GM19468 (cell line): ENCODE results near the gene CDC25B.

Source experiments
- ATAC-seq: cut with Tn5 transposase; IDR thresholded peaks from one replicate; pipeline ENCODE4 v1.9.1; 2021; ENCODE audit warnings: mild to moderate bottlenecking, moderate library complexity, moderate number of reproducible peaks; ENCODE audit not compliant: unreplicated experiment; ENCODE audit errors: extremely low read depth

CDC25B gene

DNA sequence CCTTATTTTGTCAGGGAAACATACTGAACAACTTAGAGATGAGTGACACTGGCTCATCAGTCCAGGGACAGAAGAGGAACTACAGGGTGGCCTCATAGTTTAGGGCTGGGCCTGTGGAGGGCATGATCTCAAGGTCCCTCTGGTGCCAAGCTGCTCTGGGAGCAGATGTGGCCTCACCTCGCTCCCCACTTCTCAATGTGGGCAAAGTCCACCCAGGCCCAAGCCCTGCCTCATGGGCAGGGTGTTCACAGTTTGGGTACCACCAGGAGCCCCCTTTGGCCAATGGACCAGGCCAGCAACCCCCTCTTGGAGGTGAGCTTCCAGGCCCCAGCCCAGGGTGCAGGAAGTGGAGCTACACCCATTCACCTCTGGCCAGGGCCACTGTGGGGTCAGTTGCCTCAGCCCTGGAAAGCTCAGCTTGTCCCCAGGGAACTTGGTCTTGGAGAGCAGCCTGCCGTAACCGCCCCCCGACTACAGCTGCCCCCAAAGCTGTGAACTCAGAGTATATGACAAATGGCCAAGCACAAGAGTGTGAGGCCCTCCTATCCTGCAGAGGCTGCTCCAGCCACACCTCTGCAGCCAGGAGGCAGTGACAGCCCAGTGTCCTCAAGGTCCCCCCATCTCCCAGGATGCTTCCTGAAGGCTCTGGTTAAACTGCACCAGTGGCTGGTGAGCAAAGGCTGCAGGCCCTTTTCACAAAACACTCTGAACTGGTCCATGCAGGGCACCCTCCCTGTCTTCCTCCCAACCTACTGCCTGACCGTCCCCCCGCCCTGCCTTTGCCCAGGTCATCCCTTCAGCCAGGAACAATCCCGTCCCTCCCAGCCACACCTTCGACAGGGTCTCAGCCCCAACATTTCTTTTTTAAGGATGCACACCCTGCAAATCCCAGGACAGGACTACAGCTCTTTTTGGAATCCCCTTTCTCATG is 32.2 kb upstream of the CDC25B start:
- ATAC-seq = no peak

DNA sequence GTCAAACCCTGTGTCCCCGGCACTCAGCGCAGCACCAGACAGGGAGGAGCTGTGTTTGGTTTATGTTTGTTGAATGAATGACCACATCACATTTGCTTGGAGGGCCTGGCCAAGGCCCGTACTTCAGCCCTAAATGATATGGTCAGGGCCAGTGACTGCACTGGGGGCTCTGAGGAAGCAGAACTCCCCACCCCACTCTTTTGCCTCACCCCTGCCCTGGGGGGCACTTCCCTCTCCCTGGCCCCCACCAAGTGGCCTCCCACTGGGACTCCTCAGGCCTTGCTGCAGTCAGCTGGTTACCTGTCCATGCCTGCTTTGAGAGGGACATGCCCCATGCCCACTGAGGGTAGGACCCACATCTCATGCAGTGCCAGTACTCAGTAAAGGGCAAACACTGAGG is 31.5 kb upstream of the CDC25B start:
- ATAC-seq = no peak

DNA sequence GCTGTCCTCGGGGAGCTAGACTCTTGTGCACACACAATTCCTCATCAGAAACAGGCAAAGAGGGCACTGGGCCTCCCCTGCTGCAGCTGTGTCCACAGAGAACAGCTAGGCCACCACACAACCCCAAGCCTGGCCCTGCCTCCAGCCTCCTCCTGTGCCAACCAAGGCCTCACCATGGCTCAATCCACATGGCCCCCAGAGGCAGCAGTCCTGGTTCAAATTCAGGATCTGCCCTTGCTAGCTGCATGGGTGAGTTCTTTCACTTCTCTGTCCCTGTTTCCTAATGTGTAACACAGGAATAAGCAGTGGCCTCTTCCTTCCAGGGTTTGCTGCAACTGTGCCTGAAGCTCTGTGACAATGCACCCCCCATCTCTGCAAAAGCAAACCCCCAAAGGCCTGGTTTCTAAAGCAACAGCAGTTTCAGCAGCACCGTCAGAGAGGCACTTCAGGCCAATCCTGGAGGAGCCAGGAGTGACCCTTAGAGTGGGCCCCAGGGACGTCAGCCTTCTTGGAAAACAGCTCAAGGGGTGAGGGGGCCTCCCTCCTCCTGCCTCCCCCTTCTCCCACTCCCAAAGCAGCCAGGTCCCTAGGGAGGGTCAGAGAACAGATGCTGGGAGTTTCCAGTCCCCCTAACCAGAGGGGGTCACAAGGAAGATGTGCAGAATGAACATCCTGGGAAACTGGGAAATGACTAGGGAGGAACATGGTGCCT is 30.8 kb upstream of the CDC25B start:
- ATAC-seq = no peak

DNA sequence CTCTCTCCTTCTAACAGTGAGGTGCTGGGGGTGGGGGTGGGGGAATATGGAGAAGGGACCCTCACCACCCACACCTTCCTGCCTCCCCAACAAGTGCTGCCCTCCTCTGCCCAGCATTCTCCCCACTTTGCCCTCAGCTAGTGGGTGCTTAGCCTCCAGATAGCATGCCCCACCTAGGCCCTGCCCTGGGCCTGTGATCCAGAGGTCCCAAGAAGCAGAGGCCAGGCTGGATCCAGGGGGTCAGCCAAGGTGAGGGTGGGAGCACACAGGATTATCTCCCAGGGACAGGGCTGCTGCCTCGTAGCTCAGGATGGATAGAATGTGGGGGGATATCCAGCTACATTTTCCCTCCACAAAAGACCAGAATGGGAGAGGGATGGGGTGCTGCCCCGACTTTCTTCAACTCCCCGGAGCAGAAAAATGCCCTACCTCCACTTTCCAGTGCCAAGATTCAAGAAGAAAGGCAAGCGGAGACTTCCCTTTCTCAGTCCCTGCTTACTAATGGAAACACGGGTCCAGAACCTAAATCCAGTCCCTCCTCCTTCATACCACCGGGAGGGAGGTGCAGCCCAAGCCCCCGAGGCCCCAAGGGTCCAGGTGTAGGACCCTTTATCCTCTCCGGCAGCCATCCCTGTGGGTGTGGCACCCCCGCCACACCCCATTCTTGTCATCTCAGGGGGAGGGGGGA is 29.5 kb upstream of the CDC25B start:
- ATAC-seq = no peak

DNA sequence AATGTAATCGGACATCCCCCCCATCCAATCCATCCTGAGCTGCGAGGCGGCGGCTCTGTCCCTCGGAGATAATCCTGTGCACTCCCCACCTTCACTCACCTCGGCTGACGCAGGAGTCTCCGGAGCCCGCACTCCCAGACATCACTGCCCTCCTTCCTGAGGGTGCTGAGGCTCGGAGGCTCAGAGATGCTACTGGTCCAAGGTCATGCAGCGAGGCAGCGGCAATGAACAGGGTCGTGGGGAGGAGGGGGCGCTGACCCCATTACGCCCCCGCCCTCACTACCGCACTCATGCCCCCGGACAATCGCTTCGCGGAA is 29.0 kb upstream of the CDC25B start:
- ATAC-seq = no peak

DNA sequence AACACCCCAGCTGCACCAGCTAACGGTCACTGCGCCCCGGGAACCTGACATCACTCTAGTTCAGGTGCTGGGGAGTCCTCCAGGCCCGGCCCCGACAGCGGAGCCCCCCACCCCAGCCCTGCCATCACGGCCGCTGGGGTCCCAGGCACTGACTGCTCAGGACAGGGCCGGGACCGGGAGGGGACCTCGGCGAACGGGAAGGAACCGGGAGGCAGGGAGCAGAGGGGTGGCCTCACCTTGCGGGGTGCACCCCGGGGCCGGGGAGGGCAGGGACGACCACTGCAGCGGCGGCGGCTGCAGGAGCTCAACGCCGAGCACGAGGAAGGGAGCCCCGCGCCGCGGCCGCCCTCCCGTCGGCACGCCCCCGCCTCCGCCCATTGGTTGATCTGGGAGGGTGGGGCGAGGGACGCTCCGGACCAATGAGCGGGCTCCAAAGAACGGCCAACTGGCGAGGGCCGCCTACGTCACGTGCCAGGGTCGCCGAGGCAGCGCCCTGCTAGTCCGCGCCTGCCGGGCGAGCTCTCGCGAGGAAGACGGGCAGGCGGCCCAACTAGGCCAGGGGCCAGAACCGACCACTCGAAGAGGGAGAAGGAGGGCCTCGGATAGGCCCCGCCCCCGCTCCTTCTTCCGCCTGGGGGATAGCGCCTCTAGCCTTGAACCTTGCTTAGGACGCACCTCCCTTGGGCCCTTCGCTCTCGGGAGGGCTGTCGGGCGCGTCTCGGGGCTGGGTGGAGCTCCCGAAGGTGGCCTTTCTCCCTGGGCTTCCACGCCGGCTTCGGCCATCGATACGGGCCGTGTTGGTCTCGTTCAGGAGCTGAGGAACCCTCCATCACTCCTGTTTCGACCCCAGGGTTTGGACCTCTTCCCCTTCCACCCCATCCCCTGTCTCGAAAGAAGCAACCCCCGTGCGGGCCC is 28.4 kb upstream of the CDC25B start, which contains the start of gene ADISSP:
ADISSP (minus strand) TSS at position 327 of the 915 bp plus-strand sequence. CDS start 7,653 bp downstream, outside the sequence.
- peak; percentile 91 for ATAC-seq

DNA sequence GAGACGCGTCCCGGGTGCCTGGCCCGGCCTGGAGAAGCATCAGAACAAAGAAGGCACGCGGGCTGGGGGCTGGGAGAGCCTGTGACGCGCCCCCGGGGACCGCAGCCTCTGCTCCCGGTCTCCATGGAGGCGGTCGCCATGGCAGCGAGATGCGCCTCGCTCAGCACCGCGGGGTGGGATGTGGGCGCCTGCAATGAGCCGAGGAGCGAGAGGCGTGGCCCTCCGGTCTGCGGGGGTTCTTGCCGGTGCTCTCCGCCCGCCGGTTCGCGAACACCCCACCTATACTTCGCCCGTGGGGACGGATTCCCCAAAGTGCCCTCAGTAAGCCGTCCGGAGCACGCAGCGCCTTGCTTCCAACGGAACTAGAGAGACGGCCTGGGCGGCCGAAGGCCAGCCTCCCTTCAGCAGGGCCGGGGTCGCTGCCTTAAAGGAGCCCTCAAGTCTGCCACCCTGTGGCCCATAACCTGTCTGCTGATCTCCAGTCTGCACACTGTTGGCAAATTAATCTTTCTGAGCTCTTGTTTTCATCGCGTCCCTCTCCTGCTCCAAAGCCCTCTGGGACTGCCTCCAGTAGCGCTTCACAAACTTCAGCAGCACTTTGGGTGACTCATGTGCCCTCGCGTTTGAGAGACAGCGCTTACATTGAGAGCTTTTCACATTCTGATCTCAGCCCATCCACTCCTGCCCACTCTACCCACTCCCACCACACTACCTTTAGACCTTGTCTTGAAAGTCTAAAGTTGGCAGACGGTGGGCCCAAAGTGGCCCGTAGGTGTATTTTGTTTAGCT is 27.6 kb upstream of the CDC25B start:
- no peak for ATAC-seq

DNA sequence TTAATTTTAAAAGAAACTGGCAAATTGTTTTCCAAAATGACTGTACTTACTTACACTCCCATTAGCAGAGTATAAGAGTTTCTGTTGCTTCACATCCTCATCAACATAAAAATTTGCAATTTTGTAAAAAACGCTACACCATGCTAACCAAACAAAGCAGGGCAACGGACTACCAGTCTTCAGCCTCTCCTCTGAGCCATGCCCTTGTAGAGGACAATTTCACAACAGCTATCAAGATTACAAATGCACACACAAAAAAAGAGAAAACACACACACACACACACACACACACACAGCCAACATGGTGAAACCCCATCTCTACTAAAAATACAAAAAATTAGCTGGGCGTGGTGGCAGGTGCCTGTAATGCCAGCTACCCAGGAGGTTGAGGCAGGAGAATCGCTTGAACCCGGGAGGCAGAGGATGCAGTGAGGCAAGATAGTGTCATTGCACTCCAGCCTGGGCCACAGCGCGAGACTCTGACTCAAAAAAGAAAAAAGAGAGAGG is 24.5 kb upstream of the CDC25B start:
- ATAC-seq = no peak

DNA sequence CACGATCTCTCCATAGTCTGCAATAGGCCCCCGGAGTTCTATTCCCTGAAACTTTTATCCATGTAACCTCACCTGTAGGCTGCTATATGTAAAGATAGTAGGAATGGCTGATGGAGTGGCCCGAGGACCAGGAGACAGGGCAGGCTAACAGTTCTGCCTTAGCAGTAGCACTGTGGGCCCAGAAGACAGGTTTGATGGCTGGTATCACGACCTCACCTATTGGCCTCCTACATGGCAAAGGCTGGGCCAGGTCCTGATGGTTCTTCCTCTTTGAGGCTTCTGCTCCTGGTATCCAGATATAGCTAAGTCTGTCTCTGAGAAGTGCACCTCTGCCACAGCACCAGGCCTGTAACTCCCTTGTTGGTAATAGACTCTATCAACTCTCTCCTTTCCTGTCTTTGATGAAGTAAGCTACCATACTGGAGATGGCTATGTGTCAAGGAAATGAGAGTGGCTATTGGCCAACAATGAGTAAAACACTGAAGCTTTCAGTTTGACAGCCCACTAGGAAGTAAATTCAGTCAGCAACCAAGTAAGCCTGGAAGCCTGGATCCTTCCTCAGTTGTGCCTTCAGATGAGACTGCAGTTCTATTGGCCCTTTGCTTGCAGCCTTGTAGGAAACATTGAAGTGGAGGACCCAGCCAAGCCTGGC is 20.5 kb upstream of the CDC25B start:
- no peak for ATAC-seq

DNA sequence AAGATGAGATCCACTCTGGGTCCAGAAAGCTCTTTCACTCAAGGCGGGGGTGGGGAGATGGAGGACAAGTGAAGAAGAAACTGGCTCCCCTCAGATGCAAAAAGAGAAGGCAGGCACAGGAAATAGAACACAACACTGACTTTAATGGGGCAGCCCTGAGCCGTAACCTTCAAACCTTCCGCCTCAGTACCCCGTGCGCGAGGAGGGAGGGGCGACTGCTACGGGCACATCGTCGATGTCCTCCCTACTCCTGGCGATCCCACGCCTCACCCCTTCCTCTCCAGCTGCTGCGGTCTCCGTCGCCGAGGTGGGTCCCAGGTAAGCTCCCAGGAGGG is 18.8 kb upstream of the CDC25B start:
- no peak for ATAC-seq

DNA sequence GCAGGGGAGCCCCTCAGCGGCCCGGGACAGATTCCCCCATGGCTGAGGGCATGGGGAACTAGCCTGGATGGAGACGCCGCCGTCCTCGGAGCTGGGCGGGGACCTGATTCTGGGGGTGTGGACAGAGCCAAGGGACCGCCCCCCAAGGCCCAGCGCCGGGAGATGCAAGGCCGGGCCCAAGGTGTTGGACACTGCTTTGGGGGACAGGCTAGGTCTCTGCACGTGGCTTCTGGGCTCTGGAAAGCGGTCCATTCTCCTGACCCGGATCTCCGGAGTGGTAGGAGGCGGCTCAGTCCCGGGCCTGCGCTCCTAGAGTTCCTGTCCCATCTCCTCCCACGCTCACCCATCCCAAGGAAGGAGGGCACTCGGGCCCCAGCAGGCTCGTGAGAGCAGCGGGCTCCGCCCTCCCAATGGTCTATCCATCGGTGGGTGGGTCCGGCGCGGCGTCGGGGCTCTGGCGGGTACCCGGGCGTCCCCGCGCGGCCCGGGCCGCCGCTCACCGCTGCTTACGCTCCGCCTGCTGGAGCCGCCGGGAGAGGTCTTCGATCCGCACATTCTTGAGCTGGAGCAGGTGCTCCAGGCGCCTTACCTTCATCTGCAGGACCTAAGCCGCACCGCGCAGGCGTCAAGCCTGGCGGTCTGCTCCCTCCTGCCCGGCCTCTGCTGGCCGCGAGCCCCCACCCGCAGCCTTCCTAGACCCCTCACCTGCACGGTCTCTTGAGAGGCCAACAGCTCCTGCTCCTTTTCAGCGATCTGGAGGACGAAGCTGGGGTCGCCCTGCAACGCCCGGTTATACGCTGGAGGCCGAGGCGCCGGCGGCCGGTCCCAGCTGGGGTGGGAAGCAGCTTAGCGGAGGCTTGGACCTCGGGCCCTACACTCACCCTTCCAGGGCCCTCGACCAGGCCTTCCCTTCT is 18.1 kb upstream of the CDC25B start:
- no peak for ATAC-seq

DNA sequence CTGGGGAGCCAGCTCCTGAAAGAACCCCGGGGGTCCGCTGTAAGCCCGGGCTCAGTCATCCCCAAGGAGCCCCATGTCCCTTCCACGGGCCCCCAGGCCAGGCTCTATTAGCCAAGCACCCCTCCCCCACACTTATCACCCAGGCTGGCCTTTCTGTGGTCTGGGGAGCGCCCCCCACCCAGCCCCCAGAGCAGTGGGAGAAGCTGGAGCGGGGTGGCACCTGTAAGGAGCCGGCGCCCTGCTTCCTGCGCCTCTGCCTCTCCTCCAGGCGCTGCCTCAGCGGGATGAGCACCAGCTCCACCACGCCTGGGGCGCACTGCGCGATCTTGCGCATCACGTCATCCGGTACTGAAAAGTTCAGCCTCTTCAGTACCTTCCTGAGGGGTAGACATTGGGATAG is 17.1 kb upstream of the CDC25B start:
- no peak for ATAC-seq

DNA sequence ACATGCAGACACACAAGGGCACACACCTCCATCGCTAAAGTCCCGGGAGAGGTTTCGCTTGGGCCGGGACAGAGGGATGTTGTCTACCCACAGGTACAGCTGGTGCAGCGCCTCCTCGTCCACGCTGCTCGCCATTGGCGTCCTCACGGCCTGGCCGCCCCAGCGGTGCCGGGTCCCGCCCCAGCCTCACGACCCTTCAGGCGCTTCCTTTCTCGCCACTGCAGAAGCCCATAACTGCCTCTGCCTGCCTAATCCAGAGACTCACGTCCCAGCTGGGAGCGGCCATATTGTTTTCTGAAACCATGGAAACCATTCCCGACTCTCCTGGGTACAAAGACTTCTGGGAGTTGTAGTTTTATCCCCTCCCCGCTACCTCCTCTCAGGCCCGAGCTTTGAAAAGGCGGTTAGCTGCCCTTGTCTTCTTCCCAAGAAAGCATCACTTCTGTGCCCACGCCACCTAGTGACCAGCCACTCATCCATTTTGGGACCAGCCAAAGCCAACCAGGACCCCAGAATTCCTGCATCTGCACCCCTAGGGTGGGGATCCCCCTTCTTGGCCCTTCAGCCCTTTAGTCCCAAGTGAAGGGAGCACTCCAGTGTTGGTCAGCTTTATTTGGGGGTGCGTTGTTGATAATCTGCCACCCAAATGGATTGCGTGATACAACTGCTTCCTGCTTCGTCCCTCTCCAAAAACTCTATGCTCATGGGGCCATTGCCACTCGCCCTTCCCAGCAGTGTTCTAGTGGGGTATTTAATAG is 14.8 kb upstream of the CDC25B start, which contains the start of gene SPEF1:
SPEF1 (minus strand) TSS at position 296 of the 758 bp plus-strand sequence; CDS start at position 135, 161 bp downstream.
- no peak for ATAC-seq

DNA sequence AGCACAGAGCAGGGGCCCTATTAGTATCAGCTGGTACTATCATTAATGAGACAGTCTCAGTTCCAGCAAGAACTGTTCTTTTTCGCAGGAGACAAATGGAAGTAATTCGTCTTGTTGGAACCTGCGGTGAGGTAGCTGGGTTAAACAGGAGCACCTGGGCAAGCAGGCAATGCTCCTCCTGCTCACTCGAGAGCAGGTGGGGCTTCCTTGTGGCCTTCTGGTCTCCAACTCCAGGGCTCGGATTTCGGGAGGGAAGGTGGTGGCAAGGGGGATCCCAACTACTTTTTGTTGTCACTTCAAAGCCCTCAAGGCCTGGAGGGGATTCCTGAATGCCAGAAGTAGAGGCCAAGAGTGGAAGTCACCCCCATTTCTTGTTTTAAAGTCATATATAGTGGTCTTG is 13.5 kb upstream of the CDC25B start:
- ATAC-seq = no peak

DNA sequence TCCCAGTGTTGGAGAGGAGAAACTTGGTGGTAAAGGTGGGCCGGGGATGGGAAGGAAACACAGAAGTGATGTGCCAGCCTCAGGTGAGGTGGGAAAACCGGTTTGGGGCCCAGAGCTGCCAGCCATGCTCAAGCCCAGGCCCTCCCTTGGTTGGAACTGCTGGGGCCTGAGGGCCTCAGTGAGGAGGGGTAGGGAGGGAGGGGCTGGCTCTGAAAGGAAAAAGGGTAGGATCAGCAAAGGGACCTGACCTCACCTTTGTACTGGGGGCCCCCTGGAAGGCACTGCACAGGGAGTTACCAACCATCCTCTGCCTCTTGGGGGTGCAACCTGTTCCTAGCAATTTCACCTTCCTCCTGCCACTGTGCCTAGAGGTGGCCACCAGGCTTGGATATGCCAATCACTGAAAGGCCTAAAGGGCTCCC is 13.0 kb upstream of the CDC25B start:
- ATAC-seq = no peak

DNA sequence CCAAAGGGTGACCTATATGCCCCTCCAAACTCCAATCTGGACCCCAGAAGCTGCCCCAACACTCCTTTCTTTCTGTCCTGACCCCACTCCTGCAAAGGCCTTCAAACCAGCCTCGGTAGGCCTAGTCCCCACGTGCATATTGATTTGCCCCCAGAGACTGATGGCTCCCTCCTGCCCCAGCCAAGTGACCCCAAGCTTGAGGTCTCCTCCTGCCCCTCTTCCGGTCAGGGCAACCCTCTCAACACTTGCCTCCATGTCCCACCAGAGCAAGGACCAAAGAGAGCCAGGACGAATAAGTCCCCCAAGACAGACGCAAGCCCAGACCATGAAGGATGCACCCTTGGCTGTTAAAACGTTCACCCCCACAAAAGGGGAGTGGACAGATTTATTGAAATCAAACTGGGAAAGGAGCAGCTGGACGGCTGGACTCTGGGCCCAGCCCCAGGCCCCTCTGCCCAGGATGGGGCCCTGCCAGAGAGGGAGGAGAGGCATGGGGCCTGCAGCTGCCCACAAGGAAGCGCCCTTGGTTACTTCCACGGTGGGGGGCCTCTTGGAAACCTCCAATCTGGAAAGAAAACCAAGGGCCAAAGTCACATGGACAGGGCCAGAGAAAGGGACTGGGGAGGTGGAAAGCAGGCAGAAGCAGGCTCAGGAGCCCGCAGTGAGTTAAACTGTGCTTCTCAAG is 12.5 kb upstream of the CDC25B start:
- ATAC-seq = no peak
